NK-92 (cell line): ENCODE data around the gene TPGS1.

Source experiments
- DNase-seq: peaks from one replicate; lab custom pipeline; 2025; ENCODE audit not compliant: unreplicated experiment; lab: John Stamatoyannopoulos, UW

Gene TPGS1

DNA sequence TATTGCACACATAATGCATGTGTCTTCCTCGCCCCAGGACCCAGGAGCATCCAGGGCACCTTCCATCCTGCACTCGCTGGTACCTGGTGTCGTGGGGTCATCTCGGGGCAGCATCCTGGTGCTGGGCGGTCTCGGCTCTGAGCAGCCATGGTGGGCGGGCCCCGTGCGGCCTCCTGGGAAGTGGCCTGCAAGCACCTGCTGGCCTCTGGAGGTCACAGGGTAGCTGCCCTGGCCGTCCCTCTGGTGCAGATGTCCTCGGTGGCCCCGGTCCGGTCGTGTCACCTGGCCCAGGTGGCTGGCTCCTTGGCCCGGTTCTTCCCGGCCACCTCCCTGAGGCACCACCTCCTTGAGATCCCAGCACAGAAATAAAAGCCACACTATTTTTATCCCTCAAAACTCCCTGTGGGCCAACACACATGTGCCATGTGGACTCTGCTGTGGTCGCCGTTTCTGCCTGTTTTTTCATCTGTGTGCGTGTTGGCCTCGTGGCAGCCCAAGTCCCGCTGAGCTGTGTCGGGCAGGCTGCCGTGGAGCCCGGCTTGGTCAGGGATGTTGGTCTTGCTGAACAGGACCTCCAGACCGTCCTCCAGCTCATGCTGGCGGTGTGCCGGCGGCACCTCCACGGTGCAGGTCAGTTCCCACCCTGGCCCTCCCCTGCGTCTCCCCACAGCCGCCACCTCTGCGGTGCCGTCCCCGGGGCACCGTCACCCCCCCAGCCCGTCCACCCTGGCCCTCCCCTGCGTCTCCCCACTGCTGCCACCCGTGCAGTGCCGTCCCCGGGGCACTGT, 31.5 kb downstream of the TPGS1 start:
- no peak for DNase-seq

DNA sequence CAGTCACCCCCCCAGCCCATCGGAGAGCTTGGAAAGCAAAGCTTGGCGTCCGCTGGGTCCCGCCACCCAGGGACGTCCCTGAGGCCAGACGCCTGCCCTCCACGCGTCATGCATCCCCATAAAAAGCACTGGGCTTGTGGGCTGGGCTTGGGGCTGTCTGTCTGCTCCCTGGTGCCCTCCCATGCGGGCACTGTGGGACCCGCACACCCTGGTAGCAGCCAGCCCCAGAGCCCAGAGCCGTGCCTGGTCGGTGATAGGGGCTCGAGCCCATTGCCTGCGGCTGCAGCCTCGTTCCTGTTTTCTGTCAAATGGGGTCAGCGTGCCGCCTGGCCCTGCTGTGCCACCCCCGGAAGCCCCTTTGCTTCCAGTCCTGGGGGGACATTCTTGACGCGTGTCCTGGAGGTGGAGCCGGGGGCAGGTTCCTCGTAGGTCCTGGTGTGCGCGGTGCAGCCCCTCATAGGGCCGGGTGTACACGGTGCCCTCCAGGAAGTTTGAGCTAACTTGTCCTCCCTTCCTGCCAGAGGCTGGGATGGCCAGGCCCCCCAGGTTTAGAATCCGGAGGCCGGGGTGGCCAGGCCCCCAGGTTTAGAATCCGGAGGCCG, 32.2 kb downstream of the TPGS1 start:
- DNase-seq, result no peak

DNA sequence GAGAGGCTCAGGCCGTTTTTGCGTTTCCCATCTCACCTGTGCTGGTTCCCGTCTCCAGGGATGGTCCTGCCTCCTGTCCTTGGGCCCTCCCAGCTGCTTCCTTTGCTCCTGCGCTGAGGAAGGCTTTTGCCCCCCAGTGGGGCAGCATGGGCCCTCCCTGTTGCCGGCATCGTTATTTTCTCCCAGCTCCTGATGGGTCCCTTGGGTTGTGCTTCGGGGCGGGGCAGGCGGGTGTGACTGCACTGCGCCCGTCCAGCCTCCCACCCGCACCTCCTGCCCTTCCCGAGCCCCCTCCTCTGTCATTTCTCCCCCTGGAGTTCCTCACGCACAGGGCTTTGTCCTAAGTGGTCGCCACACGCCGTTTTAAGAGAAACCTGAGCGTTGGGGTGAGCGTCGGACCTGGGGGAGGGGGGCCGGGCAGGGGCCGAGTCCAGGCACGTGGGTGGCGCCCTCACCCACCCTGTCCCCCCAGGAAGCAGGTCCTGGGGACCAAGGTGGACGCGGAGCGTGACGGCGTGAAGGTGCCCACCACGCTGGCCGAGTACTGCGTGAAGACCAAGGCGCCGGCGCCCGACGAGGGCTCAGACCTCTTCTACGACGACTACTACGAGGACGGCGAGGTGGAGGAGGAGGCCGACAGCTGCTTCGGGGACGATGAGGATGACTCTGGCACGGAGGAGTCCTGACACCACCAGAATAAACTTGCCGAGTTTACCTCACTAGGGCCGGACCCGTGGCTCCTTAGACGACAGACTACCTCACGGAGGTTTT, 33.8 kb downstream of the TPGS1 start:
- DNase-seq, result no peak

DNA sequence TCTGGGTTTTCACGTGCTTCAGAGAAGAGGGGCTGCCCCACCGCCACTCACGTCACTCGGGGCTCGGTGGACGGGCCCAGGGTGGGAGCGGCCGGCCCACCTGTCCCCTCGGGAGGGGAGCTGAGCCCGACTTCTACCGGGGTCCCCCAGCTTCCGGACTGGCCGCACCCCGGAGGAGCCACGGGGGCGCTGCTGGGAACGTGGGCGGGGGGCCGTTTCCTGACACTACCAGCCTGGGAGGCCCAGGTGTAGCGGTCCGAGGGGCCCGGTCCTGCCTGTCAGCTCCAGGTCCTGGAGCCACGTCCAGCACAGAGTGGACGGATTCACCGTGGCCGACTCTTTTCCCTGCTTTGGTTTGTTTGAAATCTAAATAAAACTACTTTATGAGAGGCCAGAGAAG, 34.4 kb downstream of the TPGS1 start:
- DNase-seq, result no peak

DNA sequence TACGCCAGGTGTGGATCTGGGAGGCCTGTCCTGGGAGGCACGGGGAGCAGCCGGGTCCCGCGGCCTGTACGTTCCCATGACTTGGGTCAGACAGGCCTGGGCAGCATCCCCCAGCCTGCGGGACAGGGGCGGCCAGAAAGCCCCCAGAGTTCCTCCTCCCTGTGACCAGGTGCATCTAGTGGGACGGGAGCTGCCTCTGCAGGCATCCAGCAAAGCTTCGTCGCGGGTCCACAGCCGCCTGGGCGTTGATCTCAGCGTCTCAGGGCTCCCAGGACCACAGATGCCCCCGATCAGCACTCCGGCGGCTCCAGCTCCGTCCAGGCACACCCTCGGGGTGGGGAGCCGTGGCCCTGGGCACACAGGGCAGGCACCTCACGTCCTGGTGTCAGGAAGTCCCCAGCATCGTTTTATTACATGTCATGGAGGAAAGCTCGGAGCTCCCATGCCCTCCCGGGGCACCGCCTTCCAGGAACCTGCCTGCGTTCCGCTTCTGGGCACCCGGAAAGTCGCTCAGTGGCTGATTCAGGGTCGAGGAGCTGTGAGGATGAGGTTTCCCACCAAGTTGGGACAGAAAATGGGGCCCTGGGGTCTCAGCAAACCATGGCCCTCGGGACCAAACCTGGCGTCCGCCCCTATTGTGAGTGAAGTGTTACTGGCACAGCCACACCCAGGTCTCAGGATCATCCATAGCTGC, 35.0 kb downstream of the TPGS1 start:
- DNase-seq, result no peak

DNA sequence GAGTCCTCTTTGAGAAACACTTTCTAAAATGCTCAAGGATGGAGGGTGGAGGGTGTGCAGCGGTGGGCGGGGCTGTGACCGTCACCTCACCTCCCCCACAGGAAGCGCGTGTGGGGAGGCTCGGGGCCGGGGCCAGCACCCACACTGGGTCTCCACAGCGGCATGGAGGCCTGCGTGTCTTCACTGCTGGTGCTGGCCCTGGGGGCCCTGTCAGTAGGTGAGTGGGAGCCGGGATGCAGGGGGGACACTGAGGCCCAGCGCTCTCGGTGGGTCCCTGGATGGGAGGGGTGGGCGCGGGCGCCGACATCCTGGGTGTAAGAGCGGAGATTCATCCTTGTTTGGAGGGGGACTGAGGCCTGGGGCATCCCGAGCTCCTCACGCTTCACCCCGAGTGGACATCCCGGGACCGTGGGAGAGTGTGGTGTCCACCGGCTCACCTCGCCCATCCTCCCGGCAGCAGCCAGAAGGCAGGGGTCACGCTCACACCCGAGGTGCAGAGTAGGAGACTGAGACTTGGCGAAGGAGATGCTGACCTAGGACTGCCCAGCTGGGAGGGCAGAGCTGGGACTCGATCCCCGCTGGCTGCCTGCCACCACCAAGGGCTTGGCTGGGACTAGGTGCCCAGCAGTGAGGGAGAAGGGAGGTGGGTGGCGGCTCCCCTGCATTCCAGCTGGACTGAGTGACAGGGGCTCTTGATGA, 36.8 kb downstream of the TPGS1 start, which contains the start of gene GZMM:
GZMM (plus strand) TSS at position 144 of the 699 bp plus-strand sequence; CDS start at position 163, 19 bp downstream.
- no peak for DNase-seq

DNA sequence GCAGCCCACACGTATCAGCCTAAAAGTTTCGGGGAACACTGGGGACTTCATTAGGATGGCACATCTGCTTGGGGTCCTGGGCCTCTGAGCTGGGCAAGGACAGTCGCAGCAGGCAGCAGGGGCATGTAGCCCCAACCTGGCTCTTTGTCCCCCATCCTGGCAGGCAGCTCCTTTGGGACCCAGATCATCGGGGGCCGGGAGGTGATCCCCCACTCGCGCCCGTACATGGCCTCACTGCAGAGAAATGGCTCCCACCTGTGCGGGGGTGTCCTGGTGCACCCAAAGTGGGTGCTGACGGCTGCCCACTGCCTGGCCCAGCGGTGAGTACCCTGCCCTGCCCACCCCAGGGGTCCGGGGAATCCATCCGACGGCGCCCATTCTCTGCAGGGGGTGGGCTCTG, 39.8 kb downstream of the TPGS1 start:
- no peak for DNase-seq

DNA sequence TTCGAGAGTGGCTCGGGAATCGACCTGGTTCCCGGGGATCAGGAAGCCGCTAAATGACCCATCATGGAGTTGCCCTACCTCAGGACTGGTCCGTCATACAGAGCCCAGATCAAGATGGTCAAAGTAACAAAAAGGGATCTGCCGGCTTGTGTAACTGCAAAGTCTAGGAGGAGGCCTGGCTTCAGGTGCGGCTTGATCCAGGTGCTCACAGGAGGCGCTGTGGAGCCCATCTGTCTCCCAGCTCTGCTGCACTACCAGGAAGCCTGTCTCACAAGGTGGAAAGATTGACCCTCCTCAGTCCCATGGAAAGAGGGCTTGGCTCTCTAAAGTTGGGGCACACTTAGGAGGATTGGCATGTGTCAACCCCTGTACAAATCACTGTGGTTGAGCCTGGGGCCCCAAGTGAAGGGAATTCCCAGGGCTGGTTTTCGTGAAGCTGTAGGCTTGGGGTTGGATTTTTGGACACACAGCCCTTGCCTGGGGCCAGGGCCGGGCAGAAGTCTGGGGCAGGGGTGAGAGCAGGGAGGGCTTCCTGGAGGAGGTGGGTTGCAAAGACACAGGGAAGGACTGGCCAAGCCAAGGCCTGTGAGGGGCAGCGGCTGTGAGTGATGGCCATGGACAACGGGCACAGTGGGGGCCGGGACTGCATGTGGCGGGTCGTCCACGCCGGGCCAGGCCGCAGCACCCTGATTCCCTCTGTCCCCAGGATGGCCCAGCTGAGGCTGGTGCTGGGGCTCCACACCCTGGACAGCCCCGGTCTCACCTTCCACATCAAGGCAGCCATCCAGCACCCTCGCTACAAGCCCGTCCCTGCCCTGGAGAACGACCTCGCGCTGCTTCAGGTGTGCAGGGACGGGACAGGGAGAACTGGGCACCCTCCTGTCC, 40.8 kb downstream of the TPGS1 start:
- no peak for DNase-seq

DNA sequence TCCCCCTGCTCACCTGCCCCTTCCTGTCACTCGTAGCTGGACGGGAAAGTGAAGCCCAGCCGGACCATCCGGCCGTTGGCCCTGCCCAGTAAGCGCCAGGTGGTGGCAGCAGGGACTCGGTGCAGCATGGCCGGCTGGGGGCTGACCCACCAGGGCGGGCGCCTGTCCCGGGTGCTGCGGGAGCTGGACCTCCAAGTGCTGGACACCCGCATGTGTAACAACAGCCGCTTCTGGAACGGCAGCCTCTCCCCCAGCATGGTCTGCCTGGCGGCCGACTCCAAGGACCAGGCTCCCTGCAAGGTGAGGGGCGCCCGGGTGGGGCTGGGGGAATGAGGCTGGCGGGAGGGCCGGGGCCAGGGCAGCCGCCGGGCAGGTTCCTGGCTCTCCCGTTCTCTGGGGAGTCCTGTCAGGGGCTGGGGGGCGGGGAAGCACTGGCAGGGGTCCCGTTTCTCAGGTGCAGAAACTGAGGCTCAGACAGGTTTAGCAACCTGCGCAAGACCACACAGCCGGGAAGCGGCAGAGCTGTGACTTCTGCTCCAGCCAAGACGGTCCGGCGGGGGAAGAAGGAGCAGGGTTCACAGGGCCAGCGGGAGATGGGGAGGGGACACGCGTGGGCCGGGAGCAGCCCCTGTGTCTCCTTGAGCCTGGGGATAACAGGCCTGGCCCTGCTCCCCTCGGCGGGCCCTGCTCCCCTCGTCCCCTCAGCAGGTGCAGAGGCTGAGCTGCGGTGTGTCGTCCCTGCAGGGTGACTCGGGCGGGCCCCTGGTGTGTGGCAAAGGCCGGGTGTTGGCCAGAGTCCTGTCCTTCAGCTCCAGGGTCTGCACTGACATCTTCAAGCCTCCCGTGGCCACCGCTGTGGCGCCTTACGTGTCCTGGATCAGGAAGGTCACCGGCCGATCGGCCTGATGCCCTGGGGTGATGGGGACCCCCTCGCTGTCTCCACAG, 41.9 kb downstream of the TPGS1 start:
- no peak for DNase-seq

DNA sequence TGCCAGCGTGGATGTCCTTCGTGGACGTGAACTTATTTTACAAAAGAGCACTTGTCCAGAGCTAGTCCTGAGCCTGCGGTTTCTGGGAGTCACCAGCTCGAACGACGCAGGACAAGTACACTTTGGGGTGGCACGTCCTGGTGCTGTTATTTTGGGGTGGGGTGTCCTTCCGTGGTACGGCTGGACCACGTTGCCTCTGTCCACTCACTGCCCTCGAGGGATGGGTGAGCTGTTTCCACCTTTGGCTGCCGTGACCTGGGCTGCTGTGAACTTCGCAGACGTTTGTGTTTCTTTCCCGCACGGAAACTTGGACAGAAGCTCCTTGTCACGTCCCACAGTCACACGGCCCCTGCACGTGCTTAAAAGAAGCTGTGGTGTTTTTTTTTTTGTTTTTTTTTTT, 47.5 kb downstream of the TPGS1 start:
- no peak for DNase-seq

DNA sequence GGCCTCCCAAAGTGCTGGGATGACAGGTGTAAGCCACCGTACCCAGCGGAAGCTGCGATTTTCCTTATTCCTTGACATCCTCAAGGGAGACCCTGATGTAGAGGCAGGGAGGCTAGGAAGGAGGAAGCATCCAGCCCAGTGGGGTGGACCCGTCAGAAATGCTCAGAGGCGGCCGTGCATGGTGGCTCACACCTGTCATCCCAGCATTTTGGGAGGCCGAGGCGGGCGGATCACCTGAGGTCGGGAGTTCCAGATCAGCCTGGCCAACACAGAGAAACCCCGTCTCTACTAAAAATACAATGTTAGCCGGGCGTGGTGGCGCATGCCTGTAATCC, 48.1 kb downstream of the TPGS1 start:
- DNase-seq, result no peak

DNA sequence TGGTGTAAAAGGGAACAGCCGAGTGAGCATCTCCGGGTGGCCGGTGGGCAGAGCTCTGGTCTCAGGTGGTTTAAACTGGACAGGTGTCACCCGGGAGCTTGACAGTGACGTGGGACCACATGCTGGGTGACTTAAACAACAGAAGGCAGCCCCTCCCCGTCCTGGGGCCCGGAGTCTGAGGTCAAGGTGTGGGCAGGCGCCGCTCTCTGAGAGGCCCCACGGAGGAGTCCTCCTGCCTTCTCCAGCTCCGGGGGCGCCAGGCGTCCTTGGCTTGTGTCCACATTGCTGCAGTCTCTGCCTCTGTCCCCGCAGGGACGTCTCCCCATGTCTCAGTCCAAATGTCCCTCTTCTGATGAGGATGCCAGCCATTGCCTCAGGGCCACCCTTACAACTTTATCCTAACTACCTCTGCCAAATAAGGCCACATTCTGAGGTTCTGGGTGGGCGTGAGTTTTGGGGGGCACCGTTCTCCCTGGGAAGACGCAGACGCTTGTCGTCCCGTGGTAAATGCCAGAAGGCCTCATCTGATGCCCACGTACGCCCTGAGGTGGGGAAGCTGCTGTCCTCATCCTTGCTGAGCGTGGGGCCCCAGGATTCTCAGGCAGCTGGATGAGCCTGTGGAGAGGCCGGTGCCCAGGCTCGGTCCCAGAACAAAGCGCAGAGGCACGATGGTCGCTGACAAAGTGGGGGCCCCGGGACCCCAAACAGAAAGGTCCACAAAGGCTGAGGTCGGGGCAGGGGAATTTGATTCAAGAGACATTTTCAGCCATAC, 49.5 kb downstream of the TPGS1 start:
- no peak for DNase-seq

DNA sequence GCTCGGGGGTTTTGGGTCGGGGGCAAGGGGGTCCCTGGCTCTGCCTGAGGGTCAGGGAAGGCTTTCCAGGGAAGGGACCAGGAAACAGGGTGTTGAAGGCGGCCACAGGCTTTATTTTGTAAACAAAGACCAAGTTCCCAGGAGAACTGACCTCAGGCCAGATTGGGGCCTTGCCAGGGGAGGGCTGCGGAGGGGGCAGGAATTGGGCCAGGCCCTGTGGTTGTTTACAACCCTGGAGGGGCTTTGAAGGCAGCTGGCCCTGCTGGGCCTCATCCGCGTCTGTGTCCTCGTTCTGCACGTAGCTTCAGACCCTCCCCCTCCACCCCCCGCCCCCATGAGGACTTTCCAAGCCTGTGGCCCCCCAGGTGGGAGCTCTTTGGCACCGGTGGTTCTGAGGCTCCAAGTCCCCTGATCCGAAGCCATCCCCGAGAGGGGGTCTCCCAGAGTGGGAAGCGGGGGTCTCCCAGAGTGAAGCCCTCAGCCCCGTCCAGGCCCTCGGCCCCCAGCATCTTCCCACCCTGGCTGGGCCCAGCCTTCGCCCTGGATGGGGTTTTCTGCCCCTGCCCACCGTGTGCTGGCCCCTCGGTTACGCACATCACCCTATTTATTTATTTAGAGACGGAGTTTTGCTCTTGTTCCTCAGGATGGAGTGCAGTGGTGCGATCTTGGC, 51.6 kb downstream of the TPGS1 start:
- no peak for DNase-seq

DNA sequence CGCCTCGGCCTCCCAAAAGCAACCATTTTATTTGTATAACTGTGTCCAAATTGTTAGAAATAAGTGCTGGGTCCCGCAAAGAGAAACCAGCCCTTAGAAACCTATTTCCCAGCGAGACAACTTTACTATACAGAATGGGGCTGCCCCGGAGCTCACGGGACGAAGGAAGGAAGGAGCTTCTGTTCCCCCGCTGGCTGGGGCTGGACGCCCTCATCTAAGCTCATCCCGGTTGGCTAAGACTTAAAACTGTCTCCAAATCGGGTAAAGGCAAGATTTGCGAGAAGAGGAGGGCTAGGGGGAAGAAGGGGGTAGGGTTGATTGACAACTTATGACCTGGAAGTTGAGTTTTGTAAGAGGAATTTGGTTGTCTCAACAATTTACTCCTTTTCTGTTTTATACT, 52.8 kb downstream of the TPGS1 start:
- no peak for DNase-seq

DNA sequence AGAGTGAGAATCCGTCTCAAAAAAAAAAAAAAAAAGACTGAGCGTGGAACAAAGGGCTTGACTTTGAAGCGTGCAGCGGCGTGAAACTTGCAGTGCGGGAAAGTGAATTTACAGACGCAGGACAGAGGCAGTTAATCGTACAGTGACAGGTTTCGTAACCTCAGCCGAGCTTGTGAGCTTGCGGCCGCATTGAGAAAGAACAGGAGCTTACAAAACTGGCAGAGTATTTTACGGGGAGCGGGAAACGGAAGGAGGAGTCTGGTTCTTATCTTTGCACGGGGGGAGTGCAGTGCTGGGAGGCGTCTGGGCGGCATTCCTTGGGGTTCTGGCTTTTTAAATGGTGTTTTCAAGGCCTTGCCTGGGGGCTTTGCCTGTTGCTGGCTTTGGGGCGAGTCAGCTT, 59.1 kb downstream of the TPGS1 start:
- no peak for DNase-seq

DNA sequence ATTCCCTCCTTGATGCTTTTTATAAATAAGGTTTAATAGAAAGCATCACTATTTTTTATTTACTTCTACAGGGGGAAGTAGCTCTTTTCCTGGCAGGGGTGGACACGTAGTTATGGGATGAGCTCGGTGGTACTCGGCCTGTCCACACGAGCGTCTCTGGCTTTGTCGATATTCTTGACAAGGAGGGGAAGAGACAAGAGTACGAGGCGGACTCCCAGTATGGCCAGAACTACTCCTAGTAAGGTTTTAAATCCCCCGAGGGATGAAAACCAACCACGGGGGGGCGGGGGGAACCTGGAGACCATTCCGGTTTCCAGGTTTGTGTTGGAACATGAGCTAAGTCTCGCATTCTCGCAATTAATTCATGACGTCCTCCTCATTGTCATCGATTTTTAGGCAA, 59.5 kb downstream of the TPGS1 start:
- no peak for DNase-seq

DNA sequence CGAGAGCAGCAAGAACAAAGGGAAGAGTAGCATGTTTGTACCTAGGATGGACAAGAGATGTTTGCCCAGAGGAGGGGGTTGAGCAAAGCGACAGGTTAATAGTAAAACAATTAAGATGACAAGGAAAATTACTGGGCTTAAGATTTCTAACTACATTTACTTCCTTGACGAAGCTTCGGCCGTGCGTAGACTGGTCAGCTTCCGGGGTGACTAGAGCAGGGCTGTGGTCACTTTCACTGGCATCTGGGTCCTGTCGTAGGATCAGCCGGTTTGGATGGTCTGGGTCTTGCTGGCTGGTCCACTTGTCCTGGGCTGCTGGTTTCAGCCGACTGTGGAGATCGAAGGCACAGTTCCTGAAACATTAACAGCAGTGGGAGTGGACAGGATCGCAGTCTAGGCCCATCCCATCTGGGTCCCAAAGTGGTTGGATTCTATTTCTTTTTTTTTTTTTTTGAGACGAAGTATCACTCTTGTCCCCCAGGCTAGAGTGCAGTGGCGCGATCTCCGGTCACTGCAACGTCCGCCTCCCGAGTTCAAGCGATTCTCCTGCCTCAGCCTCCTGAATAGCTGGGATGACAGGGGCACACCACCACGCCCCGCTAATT, 60.1 kb downstream of the TPGS1 start:
- no peak for DNase-seq
